ENCODE results near the gene RINT1.
A peak's percentile ranks its signal among the peaks of the same experiment; 100 is the strongest.
"Not testable (repeated sequence)": the region's sequence is repeated elsewhere in the genome, so short reads cannot be mapped to it uniquely, and the experiment has no call there.

Gene RINT1

DNA sequence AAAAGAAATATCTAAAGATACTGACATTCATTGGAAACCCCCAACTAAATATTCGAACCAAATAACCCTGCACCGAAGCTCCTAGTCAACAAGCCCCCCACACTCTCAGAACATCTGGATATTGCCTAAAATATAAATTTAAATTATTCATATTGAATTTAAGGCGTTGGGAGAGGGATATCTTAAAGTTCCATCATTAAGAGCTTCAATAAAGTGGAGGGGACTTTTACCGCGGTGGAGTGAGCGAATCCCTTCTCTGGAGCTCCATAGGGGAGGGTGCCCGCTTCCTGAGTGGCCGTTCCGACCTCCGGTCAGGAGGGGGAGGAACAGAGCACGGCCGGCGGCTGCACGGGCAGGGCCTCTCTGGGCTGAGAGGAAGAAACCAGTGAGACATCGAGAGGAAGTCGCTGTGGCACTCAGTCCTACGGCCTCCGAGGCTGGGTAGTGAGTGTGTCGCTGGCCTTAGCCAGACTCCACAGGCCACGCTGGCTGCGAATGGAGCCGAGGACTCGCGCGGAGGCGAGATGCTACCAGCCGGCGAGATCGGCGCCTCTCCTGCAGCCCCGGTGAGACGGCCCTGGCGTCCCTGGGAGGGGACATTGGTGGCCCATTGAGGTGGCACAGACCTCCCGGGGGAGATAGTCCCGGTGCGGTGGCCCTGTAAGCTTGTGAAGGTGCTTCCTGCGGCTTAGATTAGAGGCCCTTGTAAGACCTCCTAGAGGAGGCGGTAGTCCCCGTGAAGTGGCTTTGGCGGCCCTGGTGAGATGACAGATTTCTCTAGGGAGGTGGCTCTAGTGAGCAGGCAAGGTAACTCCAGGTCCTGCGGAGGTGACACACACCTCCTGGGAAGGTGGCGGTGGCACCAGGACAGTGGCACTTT is at the start of gene RINT1:
Gene RINT1 (plus strand): TSS at position 410 of the 880 bp plus-strand sequence. CDS start 115 bp downstream, at position 525.
- peak; percentile 83 to 84 for DNase-seq

DNA sequence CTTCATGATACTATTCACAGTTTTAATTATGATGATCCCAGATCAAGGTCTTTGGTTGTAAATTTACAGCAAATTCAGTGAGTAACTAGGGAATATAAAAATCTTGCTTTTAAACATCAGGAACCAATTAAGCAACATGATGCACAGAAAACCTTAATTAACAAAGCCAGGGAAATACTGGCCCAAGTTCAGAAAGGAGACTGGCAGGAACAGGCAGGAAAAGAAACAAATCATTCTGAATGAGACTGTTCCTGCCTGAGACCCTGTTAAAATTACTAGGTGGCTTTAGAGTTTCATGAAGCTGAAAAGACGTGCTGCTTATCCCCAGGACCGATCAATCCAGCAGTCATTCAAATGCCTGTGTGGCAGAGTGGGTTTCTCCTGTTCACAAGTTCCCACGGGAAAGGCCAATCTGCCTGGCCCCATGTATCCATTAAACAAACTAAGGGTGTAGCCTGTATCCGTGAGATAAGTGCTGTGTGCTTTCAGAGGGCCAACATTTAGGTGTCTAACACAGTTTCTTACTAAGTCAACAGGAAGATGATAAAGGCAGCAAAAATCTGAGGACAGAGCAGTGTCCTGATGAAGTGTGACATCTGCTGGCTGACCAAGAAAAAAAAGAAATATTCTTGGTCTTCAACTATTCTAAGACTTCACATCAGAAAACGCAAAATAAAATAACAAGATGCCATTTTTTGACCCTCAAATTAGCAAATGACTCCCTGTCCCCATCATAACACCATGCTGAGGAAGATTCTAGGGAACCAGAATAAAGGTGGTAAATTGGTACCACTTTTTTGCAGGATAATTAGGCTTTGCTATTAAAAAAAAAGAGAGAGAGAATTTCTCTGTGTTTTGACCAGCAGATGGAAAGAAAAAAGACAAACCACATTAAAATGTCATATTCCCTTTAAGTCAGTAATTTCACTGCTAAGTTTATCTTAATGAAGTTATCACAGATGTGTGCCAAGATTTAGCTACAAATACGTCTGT is 44.1 kb upstream of the RINT1 start:
- no peak for DNase-seq

DNA sequence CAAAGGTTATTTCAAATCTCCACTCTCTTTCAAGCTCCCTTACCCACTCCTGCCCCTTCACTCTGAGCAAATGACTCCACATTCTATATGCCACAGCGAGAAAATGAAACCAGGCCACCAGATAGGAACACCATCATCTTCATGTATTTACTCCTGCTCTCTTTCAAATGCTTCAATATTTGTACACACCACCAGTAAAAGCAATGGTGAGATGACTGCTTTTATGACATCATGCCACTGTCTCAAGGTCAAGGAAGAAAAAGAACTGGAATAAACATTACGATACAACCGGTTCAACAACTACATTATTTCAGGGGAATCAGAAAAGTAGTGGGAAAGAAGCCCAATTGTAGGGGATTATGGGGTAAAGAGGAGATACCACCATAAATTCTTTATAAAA is 42.6 kb upstream of the RINT1 start:
- no peak for DNase-seq

DNA sequence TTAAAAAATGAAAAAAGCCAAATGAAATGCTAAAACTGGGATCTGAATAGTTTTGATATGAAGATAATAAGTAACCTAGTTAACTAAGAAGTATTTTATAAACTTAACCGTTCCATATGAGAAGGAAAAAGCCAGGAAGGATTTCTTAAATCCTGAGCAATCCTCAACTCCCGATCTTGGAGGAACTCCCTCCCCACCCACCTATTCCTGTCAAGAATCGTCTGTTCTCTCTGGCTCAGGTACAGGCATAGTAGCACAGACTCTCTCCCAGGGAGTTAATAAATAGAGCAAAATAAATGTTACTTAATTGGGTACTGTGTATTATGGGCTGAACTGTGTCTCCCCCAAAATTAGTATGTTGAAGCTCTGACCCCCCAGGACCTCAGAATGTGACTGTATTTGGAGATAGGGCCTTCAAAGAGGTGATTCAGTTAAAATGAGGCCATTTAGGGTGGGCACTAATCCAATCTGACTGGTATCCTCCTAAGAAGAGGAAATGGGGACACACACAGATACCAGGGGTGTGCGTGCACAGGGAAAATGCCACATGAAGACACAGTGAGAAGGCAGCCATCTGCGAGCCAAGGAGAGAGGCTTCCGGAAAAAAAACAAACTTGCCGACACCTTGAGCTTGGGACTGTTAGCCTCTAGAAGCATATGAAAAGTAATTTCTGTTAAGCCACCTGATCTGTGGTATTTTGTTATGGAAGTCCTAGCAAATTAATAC is 38.6 kb upstream of the RINT1 start:
- DNase-seq, result no peak

DNA sequence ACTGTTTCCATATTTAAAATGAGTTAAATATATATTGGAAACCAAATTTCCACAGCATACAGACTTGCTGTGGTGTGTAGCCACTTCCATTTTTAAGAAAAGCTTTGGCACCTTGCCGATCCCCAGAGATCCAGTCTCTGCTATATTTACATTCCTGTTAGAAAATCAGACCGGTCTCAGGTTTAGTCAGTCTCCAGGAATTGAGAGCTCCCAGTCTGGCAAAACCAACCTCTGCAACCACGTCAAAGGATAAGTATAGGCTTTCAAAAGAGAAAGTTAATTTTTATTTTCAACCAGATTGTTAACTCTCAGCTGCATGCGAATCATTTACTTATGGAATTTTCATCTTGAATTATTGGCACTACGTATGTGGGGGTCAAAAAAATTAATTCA is 38.1 kb upstream of the RINT1 start:
- no peak for DNase-seq

DNA sequence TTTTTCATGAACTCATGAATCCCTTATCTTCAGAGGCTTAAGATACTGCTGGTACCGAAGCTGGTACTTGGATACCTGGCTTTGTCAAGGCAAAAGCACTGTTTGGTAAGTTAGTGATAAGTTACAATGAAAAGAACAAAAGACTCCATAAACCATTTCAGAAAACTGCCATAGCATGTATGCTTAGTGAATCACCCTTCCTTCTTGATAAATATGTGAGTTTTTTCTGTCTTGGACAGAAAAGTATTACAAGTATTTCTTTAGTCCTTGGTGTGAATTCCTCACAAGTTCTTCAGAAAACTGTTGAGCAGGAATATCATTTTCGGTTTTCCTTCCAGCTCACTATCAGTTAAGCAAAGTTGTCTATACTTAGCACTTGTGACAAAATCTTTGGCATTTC is 35.5 kb upstream of the RINT1 start:
- DNase-seq, result no peak

DNA sequence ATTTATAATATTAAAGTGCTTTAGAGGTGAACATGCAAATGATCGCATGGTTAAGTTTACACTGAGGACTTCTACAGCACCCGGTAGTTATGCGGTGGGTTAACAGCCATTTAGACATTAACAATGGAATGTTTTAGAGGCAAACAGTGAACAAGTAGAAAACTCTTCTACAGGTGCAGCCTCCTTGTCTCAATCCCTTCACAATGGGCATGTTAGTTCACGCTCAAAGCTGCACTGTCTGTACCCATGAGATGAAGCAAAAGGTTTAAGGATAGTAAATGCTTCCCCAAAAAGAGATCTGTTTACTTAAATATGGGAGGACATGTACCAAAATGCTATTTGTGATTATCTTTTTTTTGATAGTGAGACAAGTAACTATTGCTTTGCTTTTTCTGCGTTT is 35.0 kb upstream of the RINT1 start:
- DNase-seq, result no peak

DNA sequence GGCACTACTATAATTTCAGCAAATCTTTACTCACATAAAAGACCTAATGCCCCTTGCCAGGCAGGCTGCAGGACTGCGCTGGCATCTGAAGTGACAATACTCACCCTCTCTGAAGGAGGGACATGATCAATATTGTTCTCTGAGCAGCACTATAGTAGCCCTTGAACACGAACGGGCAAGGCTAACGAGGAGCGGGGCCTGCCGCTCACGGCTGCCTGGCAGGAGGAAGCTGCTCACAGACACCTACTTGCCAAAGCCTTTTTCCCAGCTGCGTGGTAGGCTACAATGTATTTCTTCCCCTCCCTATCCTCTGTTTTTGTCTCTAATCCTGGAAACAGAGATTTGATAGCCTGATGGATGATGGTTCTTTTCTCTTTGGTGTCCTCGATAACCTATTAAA is 29.8 kb upstream of the RINT1 start:
- no peak for DNase-seq

DNA sequence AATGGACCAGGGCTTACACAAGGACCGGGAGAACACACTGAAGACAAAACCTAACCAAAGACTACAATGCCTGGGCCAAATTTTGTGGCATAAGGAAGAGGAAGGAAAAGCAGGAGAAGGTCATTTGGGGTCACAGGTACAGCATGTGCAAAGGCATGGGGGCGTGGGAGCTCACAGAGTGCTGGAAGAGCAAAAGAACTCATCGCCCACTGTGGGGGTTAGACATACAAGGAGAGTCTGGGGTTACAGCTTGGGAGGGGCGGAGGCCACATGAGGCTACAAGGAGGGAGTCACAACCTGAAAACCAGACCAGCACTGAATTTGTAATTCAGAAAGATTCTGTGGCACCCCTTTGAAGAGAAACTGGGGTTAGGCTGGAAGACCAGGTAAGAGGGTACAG is 19.6 kb upstream of the RINT1 start:
- DNase-seq, result no peak

DNA sequence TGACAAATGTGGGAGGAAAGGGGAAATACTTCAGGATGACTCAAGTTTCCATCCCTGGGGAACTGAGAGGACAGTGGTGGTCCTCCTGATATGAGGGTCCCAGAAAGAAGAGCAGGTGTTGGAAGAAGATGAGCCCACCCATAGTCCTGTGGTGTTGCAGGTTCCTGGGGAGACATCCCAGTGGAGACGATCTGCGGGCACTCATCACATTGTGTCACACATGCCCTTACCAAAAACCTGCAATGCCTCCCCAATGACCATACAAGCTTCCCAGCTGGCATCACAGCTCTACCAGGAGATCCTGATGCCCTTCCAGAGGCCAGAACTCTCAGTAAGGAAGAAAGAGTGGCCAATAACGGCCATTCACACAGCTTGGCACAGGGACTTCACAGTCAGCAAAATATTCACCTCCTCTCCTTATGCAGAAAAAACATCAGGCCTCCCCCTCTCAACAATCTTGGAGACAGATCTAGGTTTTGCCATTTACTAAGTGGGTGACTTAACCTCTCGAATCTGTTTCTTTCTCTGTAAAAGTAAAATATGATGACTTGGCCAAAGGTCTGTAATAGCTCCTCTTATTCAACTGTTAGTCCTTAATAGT is 19.0 kb upstream of the RINT1 start:
- no peak for DNase-seq

DNA sequence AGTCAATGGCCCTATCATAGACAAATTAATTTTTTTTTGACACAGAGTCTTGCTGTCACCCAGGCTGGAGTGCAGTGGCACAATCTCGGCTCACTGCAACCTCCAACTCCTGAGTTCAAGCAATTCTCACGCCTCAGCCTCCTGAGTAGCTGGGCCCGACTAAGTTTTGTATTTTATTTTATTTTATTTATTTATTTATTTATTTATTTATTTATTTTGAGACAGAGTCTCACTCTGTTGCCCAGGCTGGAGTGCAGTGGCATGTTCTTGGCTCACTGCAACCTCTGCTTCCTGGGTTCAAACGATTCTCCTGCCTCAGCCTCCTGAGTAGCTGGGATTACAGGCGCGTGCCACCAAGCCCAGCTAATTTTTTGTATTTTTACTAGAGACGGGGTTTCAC is 16.4 kb upstream of the RINT1 start:
- not testable (repeated sequence) for DNase-seq

DNA sequence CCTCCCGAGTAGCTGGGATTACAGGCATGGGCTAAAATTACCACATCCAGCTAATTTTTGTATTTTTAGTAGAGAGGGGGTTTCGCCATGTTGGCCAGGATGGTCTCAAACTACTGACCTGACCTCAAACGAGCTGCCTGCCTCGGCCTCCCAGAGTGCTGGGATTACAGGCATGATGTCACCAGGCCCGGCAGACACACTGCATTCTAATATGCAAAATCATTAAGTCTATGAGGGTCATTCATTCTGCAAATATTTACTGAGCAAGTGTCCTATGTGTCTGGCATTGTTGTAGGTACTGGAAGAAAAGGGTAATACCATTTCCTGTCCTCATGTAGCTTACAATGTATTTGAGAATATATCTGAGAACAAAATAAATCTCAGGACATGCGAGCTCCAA is 12.6 kb upstream of the RINT1 start:
- no peak for DNase-seq

DNA sequence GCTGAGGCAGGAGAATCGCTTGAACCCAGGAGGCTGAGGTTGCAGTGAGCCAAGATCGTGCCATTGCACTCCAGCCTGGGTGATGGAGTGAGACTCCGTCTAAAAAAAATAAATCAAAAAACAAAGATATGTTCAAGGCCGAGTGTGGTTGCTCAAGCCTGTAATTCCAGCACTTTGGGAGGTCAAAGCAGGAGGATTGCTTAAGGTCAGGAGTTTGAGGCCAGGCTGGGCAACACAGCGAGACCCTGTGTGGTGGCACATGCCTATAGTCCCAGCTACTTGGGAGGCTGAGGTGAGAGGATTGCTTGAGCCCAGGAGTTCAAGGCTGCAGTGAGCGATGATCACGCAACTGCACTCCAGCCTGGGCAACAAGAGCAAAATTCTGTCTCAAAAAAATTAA is 11.4 kb upstream of the RINT1 start:
- DNase-seq, result not testable (repeated sequence)

DNA sequence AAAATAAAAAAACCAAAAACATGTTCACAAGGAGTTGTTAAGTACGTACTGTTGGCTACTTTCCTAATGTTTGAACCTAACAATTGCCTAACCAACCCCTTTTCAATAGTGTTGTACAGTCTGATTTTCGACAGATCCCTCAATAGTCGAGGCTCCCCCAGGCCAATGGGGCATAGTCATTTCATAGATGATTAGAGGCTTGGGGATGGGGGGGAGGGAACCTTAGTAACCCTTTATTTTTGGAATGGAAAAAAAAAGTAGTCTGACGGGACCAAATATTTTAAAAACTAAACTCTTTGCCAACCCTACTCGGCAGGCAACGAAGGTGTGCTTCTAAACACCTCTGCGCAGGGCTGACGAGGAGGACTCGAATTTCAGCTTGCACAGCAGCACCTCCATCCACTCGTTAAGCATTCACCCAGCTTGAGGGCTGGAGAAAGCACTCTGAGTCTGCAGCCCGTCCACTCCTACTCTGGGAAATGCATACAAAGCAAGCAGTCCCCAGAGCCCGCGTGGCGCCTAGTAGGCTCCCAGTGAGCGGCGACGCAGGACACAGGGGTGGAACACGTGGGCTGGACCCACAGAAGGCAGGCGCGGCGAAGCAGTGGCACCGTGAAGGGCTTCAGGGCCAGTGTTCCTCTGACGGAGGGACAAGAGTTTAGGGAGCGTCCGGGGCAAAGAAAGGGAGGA is 10.8 kb upstream of the RINT1 start:
- DNase-seq, result peak; percentile 21 to 55

DNA sequence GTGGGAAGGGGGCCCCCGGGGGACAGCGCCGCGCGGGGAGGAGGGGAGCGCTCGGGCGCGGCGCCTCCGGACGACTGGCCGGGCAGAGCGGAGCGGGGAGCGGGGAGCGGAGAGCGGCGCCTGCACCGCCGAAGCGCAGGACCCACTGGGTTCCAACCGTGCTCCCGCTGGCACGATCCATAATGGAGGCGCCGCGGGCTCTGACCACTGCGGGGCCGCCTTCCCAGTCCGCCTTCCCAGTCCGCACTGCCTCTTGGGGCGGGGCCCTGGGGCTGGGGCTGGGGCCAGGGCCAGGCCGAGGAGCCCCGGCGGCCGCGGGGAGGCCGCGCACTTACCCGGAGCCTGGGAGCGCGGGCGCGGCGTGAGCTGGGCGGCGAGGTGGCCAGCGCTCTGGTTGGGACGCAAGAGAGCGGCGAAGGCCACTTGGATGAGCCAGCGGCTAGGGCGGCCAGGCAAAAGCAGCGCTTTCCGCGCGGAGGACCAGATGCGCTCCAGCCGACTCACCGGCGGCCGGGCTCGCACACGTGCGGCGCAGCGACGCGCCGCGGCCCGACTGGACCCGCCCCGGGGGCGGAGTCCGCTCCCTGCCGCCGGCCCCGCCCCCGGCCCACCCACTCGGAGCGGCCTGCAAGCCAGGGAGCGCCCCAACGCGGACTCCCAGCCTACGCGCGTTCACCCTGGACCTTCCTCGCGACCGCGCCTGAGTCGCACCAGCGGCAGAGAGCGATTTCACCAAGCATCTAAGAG is 10.1 kb upstream of the RINT1 start, which contains the start of gene PUS7:
Gene PUS7 (minus strand): TSS at position 555 of the 747 bp plus-strand sequence. CDS start 13,759 bp downstream, outside the sequence.
- DNase-seq, result peak; percentile 66 to 81

DNA sequence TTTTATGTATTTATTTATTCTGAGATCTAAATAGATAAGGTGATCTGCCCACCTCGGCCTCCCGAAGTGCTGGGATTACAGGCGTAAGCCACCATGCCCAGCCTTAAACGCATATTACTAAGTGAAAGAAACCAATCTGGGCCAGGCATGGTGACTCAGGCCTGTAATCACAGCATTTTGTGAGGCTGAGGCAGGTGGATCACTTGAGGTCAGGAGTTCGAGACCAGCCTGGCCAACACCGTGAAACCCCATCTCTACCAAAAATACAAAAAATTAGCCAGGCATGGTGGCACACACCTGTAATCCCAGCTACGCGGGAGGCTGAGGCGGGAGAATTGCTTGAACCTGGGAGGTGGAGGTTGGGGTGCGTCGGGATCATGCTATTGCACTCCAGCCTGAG is 7.6 kb upstream of the RINT1 start:
- DNase-seq, result not testable (repeated sequence)

DNA sequence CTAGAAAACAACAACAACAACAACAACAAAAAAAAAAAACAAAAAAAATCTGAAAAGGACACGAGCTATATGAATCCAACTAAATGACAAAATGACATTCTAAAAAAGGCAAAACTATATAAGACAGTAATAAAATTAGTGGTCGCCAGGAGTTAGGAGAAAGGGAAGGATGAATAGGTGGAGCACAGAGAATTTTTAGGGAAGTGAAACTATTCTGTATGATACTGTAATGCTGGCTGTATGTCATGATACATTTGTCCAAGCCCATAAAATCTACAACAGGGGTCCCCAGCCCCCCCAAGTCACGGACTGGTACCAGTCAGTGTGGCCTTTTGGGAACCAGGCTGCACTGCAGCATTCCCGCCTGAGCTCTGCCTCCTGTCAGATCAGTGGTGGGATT is 7.2 kb upstream of the RINT1 start:
- no peak for DNase-seq

DNA sequence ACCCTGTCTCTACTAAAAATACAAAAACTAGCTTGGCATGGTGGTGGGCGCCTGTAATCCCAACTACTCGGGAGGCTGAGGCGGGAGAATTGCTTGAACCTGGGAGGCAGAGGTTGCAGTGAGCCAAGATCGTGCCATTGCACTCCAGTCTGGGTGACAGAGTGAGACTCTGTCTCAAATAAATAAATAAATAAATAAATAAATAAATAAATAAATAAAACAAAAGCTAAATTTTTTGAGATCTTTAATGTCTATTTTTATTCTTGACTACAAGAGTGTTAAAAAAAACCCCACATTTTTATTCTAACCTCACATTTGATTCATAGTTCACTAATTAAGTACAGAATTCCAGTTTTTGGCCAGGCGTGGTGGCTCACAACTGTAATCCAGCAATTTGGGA is 4.3 kb upstream of the RINT1 start:
- DNase-seq, result not testable (repeated sequence)

DNA sequence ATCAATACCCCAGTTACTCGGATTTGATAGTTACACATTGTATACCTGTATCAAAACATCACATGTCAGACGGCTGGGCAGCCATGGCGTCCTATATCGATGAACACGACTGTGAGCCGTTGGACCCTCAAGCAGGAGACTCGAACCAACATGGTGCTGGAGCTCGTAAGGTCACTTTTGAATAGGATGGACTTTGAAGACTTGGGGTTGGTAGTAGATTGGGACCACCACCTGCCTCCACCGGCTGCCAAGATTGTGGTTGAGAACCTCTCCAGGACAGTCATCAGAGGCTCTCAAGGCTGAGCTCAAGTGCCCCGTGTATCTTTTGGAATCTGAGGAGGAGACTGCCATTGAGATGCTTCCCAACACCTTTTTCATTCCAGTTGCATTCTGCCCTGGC is 1.9 kb upstream of the RINT1 start:
- no peak for DNase-seq

DNA sequence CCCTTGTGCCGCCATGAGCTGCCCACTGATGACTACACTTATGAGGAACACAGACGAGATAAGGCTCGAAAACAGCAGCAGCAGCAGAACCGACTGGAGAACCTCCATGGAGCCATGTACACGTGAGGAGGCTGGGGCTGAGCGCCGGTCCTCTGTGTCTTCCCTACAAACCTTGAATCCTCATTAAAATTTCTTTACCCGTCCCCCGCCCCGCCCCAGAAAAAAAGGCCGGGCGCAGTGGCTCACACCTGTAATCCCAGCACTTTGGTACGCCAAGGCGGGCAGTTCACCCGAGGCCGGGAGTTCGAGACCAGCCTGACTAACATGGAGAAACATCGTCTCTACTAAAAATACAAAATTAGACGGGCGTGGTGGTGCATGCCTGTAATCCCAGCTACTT is 1.5 kb upstream of the RINT1 start:
- DNase-seq, result no peak
